Peyer's patch (tissue), 4 donors: ENCODE measurements around the gene PGLYRP1.

Experiments used
- CTCF ChIP-seq, 6 experiments: fragments of 450-650 bp in 4 of 6; fragments of 200-600 bp in 2 of 6; sonication (generic) in 1 of 6; IDR thresholded peaks; one replicate each; pipeline ENCODE4 v1.5.1; 2017 to 2019; ENCODE audit warnings: antibody characterized with exemption in 6 of 6, mild to moderate bottlenecking in 3 of 6, moderate library complexity in 1 of 6
- POLR2A ChIP-seq, 2 donors: fragments of 450-650 bp; IDR thresholded peaks; one replicate each; pipeline ENCODE4 v1.5.1; 2017; ENCODE audit warnings: antibody characterized with exemption in 2 of 2, mild to moderate bottlenecking in 2 of 2, moderate library complexity in 2 of 2

- TF ChIP-seq CTCF (IDR thresholded peaks at IDR 0.05) (no peak), POLR2A (IDR thresholded peaks at IDR 0.05) (no peak)
Observed at GRCh38 chr19:46006411-46006810, 16.4 kb downstream of the PGLYRP1 start.
